Naive B cell (primary cell): ENCODE results near the gene CLEC16A. TPM values are rescaled to one million over a fixed set of nuclear protein-coding genes. Genes with fewer than 3 reads are reported as not detected.
A peak's percentile ranks its signal among the peaks of the same experiment; 100 is the strongest.
"Not testable (repeated sequence)": the region's sequence is repeated elsewhere in the genome, so short reads cannot be mapped to it uniquely, and the experiment has no call there.

Experiments used
- ATAC-seq, 2 donors: fragments of 150-1000 bp; cut with Tn5 transposase; 2 replicates each; pipeline ENCODE4 v1.10.0; 2021; ENCODE audit warnings: low read depth in 2 of 2, mild to moderate bottlenecking in 2 of 2, moderate library complexity in 2 of 2
- DNase-seq: peaks from one replicate; pipeline ENCODE4 v3.0.0; 2022
- H3K27ac Mint-ChIP-seq, 6 donors: one replicate each; pipeline ENCODE4 v1.8.0; 2020 to 2022; ENCODE audit warnings: mild to moderate bottlenecking in 6 of 6, mixed read lengths in 6 of 6, moderate library complexity in 5 of 6, inconsistent platforms in 2 of 6
- H3K27me3 Mint-ChIP-seq, 3 donors: one replicate each; pipeline ENCODE4 v1.8.0; 2021 to 2022; ENCODE audit warnings: mixed read lengths in 3 of 3, mild to moderate bottlenecking in 1 of 3
- H3K36me3 Mint-ChIP-seq, 2 donors: one replicate each; pipeline ENCODE4 v1.8.0; 2020 to 2022; ENCODE audit warnings: mixed read lengths in 2 of 2, inconsistent platforms in 1 of 2, mild to moderate bottlenecking in 1 of 2
- H3K4me1 Mint-ChIP-seq, 3 donors: one replicate each; pipeline ENCODE4 v1.8.0; 2020 to 2022; ENCODE audit warnings: mixed read lengths in 3 of 3, inconsistent platforms in 1 of 3, mild to moderate bottlenecking in 1 of 3, moderate library complexity in 1 of 3
- H3K4me3 Mint-ChIP-seq, 8 donors: one replicate each; pipeline ENCODE4 v1.8.0; 2020 to 2022; ENCODE audit warnings: mild to moderate bottlenecking in 8 of 8, mixed read lengths in 8 of 8, moderate library complexity in 8 of 8, inconsistent platforms in 2 of 8
- H3K9me3 Mint-ChIP-seq, 7 donors: one replicate each; pipeline ENCODE4 v1.8.0; 2020 to 2022; ENCODE audit warnings: mixed read lengths in 7 of 7, mild to moderate bottlenecking in 5 of 7, inconsistent platforms in 2 of 7, moderate library complexity in 1 of 7
- polyA plus RNA-seq, 6 donors: library from polyadenylated mRNA; unstranded; fragments of 300-500 nt; fragmentation: Illumina TruSeq; gene quantifications; one replicate each; pipeline ENCODE4 v1.2.3, GENCODE V29; 2021; ENCODE audit warnings: low read depth in 6 of 6

CLEC16A gene
- polyA plus RNA-seq, 6 donors from 2014 or later, result 11.8 to 34.9 (median 18.7) TPM

DNA sequence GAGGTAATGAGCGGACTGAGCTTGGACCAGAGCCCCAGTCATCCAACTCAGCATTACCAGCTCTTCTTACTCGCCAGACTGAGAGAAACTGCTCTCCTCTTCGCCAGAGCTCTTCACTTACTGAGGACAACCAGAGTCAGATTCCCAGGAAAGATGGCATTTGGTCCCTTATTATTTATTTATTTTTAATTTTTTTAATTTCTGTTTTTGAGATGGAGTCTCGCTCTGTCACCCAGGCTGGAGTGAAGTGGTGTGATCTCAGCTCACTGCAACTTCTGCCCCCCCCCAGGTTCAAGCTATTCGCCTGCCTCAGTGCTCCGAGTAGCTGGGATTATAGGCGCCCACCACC is 25.4 kb upstream of the CLEC16A start:
- DNase-seq, result no peak
- no peaks in the 10 kb centered on the region for H3K9me3 Mint-ChIP-seq
- H3K4me3 Mint-ChIP-seq, result peak overlapping the region in 4 of 8 donors; percentile 15 to 56 (median 46)
- ATAC-seq, result no peak
- peaks cover 19 to 29% of the 10 kb centered on the region in 2 donors for H3K36me3 Mint-ChIP-seq
- peaks cover 47 to 75% (median 69%) of the 10 kb centered on the region in 3 donors for H3K4me1 Mint-ChIP-seq
- no peaks in the 10 kb centered on the region for H3K27me3 Mint-ChIP-seq
- peak overlapping the region; percentile 38 to 94 (median 87) for H3K27ac Mint-ChIP-seq

DNA sequence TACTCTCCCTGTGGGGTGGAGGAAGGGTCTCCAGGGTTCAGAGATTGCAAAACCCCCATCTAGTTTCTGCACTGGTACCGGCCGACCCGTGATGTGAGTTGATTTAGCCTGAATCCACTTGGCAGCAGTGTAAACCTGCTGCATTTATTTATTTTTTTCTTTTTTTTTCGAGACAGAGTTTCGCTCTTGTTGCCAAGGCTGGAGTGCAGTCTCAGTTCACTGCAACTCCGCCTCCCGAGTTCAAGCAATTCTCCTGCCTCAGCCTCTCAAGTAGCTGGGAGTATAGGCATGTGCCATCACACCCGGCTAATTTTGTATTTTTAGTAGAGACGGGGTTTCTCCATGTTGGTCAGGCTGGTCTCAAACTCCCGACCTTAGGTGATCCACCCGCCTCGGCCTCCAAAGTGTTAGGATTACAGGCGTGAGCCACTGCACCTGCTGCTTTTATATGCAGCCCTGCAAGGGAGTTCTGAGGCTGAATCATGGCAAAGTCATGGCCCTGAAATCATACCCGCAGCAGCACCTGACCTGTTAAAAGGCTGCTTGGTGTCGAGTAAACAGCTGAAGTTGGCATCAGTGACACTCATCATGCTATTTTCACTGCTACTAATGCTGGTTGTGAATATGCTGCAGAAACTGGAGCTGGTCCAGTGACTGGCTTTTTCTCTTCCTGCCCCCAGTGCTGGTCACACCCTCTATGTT is 23.5 kb upstream of the CLEC16A start:
- Mint-ChIP-seq H3K36me3 (peaks cover 11 to 20% of the 10 kb centered on the region in 2 donors), H3K27me3 (no peaks in the 10 kb centered on the region), H3K4me3 (no peak overlapping the region), H3K4me1 (peaks cover 35 to 65% (median 64%) of the 10 kb centered on the region in 3 donors), H3K27ac (peak overlapping the region in 4 of 6 donors; percentile 33 to 74 (median 54)), H3K9me3 (no peaks in the 10 kb centered on the region)
- DNase-seq (no peak), ATAC-seq (no peak)

DNA sequence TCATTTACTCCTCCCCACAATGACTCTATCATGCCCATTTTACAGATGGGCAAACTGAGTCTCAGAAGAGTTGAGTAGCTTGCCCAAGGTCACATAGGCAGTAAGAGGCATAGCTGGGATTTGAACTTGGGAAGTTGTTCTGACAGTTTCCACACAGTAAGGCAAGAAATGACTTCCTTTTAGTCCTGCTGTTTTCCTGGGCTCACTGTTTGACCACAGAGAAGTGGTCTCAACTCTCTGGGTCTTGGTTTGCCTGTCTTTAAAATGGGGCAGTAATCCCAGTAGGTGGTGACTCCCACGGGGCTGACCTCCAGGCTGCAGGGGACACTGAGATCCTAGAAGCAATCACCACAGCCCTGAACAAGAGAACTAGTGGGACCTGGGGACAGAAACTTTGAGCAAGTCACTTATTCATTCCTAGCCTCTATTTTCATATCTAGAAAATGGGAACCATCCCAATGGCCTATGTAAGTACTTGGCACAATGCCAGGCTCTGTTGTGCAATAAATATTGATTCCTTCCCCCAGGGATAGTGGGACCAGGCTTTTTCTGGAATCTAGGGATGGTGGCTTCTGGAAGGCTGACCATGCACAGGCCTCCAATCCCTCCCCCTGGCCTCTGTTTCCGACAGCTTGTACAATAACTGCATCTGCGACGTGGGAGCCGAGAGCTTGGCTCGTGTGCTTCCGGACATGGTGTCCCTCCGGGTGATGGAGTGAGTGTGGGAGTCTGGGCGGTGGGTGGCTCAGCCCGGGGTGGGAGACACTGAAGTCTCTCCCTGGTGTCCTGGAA is 22.6 kb upstream of the CLEC16A start:
- peaks cover 9 to 12% of the 10 kb centered on the region in 2 donors for H3K36me3 Mint-ChIP-seq
- ATAC-seq, result no peak
- no peak for DNase-seq
- H3K4me3 Mint-ChIP-seq, result no peak overlapping the region
- H3K27me3 Mint-ChIP-seq, result no peaks in the 10 kb centered on the region
- no peaks in the 10 kb centered on the region for H3K9me3 Mint-ChIP-seq
- peak overlapping the region in 4 of 6 donors; percentile 39 to 84 (median 74) for H3K27ac Mint-ChIP-seq
- H3K4me1 Mint-ChIP-seq, result peaks cover 29 to 59% (median 56%) of the 10 kb centered on the region in 3 donors

DNA sequence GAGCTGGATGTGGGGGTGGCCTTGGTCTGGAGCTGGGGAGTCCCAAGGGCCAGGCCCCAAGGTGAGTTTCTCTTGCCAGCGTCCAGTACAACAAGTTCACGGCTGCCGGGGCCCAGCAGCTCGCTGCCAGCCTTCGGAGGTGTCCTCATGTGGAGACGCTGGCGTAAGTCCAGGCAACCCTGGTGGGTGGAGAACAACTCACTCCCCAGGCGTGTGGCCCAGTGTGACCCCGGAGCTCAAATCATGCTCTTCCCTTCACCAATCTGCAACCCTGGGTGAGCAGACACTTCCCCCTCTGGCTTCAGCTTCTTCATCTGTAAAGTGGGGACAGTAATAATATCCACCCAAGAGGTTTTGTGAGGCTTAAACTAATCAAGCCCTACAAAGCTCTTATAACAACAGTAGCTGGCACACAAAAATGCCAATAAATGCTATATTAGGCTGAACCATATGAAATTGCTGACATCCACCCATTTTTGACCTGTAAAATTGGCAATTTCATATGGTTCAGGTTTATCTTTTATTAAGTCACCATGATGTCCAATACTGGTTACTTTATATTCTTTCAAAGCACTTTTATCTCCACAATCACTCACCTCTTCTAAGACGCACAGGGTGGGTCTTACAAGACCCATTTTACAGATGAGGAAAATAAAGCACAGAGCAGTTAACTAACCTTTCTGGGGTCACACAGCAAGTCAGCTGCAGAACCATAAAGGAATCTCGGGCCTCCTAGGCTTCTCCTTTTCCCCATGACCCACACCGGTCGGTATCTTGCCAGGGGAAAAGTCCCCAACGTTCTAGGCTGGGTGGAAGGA is 21.8 kb upstream of the CLEC16A start:
- peaks cover 28 to 52% (median 47%) of the 10 kb centered on the region in 3 donors for H3K4me1 Mint-ChIP-seq
- no peaks in the 10 kb centered on the region for H3K9me3 Mint-ChIP-seq
- ATAC-seq (no peak), DNase-seq (no peak)
- peak overlapping the region in 5 of 6 donors; percentile 39 to 84 (median 62) for H3K27ac Mint-ChIP-seq
- peaks cover 7 to 9% of the 10 kb centered on the region in 2 donors for H3K36me3 Mint-ChIP-seq
- peak overlapping the region in 1 of 8 donors; percentile 25 for H3K4me3 Mint-ChIP-seq
- no peaks in the 10 kb centered on the region for H3K27me3 Mint-ChIP-seq

DNA sequence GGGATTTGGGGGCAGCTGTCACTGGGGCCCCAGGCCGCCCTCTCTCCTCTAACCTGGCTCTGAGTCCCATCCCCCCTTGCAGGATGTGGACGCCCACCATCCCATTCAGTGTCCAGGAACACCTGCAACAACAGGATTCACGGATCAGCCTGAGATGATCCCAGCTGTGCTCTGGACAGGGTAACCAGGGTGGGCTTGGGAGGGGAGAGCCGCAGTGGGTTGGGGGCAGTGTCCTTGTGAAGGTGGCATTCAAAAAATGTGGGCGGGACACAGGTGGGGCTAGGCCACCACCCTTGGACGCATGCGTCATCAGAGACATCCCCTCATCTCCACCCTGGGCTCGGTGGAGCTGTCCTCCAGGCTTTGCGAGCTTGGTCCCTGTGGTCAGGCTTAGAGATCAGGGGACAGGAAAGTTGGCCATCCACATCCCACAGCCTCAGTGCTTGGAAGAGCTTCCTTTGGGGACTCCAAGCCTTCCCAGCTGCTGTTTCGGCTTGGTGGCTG is 21.2 kb upstream of the CLEC16A start:
- ATAC-seq (no peak), DNase-seq (no peak)
- peaks cover 27 to 51% (median 41%) of the 10 kb centered on the region in 3 donors for H3K4me1 Mint-ChIP-seq
- peaks cover 7 to 9% of the 10 kb centered on the region in 2 donors for H3K36me3 Mint-ChIP-seq
- H3K27me3 Mint-ChIP-seq, result no peaks in the 10 kb centered on the region
- no peaks in the 10 kb centered on the region for H3K9me3 Mint-ChIP-seq
- peak overlapping the region in 3 of 6 donors; percentile 49 to 86 (median 51) for H3K27ac Mint-ChIP-seq
- H3K4me3 Mint-ChIP-seq, result peak overlapping the region in 1 of 8 donors; percentile 76

DNA sequence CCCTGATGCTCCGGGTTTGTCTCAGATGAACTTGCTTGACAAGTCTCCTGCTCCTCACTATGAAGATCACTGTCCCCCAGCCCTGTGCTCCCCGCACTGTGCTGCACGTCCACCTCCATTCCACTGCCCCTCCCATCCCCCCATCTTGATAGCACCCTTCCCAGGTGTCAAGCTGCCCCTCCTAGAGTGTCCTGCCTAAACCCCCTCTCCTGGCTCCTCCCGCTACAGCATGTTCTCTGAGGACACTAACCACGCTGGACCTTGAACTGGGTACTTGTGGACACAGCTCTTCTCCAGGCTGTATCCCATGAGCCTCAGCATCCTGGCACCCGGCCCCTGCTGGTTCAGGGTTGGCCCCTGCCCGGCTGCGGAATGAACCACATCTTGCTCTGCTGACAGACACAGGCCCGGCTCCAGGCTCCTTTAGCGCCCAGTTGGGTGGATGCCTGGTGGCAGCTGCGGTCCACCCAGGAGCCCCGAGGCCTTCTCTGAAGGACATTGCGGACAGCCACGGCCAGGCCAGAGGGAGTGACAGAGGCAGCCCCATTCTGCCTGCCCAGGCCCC is 20.6 kb upstream of the CLEC16A start:
- H3K9me3 Mint-ChIP-seq, result no peaks in the 10 kb centered on the region
- H3K36me3 Mint-ChIP-seq, result peaks cover 7% of the 10 kb centered on the region in 2 donors
- H3K27me3 Mint-ChIP-seq, result no peaks in the 10 kb centered on the region
- peak overlapping the region in 5 of 6 donors; percentile 51 to 86 (median 84) for H3K27ac Mint-ChIP-seq
- peaks cover 23 to 51% (median 36%) of the 10 kb centered on the region in 3 donors for H3K4me1 Mint-ChIP-seq
- ATAC-seq (no peak), DNase-seq (no peak)
- peak overlapping the region in 1 of 8 donors; percentile 76 for H3K4me3 Mint-ChIP-seq

DNA sequence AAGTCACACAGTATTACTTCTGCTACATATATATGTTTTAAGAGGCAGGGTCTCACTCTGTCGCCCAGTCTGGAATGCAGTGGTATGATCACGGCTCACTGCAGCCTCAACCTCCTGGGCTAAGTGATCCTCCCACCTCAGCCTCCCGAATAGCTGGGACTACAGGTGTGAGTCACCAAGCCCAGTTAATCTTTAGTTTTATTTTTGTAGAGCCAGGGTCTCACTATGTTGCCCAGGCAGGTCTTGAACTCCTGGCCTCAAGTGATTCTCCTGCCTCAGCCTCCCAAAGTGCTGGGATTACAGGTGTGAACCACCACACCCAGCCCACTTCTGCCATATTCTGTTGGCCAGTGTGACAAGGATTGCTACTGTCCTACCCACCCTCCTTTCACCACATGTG is 19.1 kb upstream of the CLEC16A start:
- not testable (repeated sequence) for H3K9me3 Mint-ChIP-seq, H3K36me3 Mint-ChIP-seq, H3K27me3 Mint-ChIP-seq, DNase-seq, ATAC-seq
- Mint-ChIP-seq H3K4me1 (peaks cover 22 to 55% (median 31%) of the 10 kb centered on the region in 3 donors), H3K4me3 (peak overlapping the region in 1 of 8 donors; percentile 56), H3K27ac (peak overlapping the region in 3 of 6 donors; percentile 29 to 96 (median 66))

DNA sequence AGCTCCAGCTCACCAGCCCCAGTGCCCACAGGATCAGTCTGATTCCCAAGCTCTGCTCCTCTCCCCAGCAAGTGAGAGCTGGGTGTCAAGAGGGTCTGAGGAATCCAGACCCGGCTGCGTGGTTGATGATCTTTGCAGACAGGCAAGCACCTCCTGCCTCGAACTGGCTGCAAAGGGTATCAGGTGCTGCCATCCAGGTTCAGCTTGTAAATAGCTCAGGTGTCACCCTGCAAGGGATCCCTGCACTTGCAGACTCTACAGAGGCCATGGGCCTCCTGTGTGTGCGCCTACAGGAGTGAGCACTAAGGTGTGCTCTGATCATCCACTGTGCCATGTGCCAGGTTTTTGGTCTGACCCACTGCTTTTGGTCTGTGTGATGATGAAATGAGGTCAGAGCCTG is 18.3 kb upstream of the CLEC16A start:
- H3K4me1 Mint-ChIP-seq, result peaks cover 26 to 56% (median 36%) of the 10 kb centered on the region in 3 donors
- H3K36me3 Mint-ChIP-seq, result peaks cover 4 to 7% of the 10 kb centered on the region in 2 donors
- peak overlapping the region in 2 of 6 donors; percentile 66 to 76 for H3K27ac Mint-ChIP-seq

DNA sequence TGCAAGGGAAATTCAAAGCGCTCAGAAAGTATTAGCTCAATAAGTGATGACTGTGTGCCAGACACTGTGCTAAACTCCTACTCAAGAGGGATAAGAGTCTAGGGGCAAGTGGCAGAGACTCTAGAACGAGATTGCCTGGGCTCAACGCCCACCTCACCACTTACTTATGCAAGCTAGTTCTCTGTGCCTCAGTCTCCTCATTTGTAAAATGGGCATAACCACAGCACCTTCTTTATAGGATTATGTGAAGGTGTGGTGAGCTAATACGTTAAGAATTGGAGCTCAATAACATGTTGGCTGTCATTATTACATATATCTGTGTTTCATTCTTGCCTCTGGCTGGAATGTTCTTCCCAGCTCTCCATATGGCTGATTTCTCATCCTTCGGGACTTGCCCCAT is 17.5 kb upstream of the CLEC16A start:
- no peak for DNase-seq
- no peaks in the 10 kb centered on the region for H3K9me3 Mint-ChIP-seq
- no peaks in the 10 kb centered on the region for H3K27me3 Mint-ChIP-seq
- peak overlapping the region in 3 of 6 donors; percentile 21 to 82 (median 62) for H3K27ac Mint-ChIP-seq
- ATAC-seq, result no peak
- no peak overlapping the region for H3K4me3 Mint-ChIP-seq
- peaks cover 4 to 7% of the 10 kb centered on the region in 2 donors for H3K36me3 Mint-ChIP-seq
- H3K4me1 Mint-ChIP-seq, result peaks cover 22 to 60% (median 43%) of the 10 kb centered on the region in 3 donors

More for the DNA sequence above, 18.3 kb upstream of the CLEC16A start:
- no peaks in the 10 kb centered on the region for H3K9me3 Mint-ChIP-seq
- H3K4me3 Mint-ChIP-seq, result no peak overlapping the region
- DNase-seq (no peak), ATAC-seq (no peak)
- no peaks in the 10 kb centered on the region for H3K27me3 Mint-ChIP-seq

DNA sequence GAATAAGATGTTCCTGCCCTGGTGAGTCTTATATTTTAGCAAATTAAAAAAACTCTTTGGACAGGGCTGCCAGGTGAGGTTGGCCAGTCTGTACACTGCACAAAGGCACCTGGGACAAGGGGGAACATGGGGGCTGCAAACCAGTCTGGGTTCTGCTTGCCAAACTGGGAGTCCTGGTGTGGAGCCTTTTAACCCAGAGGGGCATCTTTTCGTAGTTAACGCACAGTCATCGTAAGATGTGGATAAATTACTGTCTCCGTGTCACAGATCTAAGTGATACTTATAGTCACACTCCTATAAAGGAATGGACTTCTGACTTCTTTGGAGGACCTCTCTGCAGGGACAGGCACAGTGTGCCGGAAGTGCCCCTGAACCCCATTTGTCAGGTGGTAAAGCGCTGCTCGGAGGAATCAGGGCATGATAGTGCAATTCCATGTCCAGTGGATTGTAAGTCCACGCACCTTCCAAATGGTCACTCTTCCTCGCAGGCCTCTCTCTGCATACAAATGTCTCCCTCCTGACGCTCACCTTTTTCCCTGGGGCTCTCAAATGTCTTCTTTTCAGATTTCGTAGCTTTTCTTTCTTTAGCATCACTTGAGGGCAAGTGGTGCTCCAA is 16.8 kb upstream of the CLEC16A start:
- Mint-ChIP-seq H3K36me3 (peaks cover 4 to 7% of the 10 kb centered on the region in 2 donors), H3K4me1 (peaks cover 26 to 65% (median 41%) of the 10 kb centered on the region in 3 donors), H3K27ac (peak overlapping the region in 5 of 6 donors; percentile 17 to 82 (median 44)), H3K27me3 (no peaks in the 10 kb centered on the region), H3K9me3 (no peaks in the 10 kb centered on the region), H3K4me3 (peak overlapping the region in 1 of 8 donors; percentile 32)
- ATAC-seq, result no peak
- no peak for DNase-seq

DNA sequence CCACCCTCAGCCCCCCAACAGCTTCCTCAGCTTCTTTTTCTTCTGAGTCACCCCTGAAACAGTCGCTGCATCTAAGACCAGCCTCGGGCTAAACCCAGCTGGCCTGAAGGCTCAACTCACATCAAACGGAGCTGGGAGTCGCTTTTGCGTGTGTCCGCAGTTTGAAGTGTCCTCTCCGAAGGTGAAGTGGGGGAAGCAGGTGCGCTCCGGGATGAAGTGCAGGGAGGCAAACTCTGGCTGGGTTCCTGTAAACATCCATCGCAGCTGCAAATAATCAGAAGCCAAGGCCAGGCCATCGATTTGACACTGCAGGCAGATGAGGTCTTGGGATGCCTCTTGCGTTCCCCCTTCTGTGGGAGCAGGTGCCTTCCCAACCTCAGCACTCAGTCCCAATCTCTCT is 15.3 kb upstream of the CLEC16A start:
- H3K4me3 Mint-ChIP-seq, H3K36me3 Mint-ChIP-seq, H3K9me3 Mint-ChIP-seq, ATAC-seq, H3K27me3 Mint-ChIP-seq, DNase-seq: not testable (repeated sequence)
- H3K4me1 Mint-ChIP-seq, result peaks cover 25 to 65% (median 47%) of the 10 kb centered on the region in 3 donors
- peak overlapping the region; percentile 63 to 87 (median 72) for H3K27ac Mint-ChIP-seq
